Skeletal muscle tissue (tissue), 4 donors: ENCODE measurements around the gene BDH1. TPM values are rescaled to one million over a fixed set of nuclear protein-coding genes. Genes with fewer than 3 reads are reported as not detected.

Experiments
- H3K27ac ChIP-seq: one replicate; pipeline ENCODE4 v1.7.0; 2013; ENCODE audit warnings: mild to moderate bottlenecking, low read depth, low read length, inconsistent platforms
- H3K27me3 ChIP-seq, 3 donors: one replicate each; pipeline ENCODE4 v1.7.0; 2013; ENCODE audit warnings: low read length in 3 of 3; ENCODE audit not compliant: control insufficient read depth in 3 of 3, insufficient read depth in 3 of 3
- H3K36me3 ChIP-seq, 3 donors: one replicate each; pipeline ENCODE4 v1.7.0; 2013; ENCODE audit warnings: low read length in 3 of 3; ENCODE audit not compliant: control insufficient read depth in 3 of 3, insufficient read depth in 3 of 3
- H3K4me1 ChIP-seq, 3 donors: one replicate each; pipeline ENCODE4 v1.7.0; 2013; ENCODE audit warnings: low read length in 3 of 3, mild to moderate bottlenecking in 3 of 3; ENCODE audit not compliant: control insufficient read depth in 3 of 3, insufficient read depth in 3 of 3
- H3K4me3 ChIP-seq, 3 donors: one replicate each; pipeline ENCODE4 v1.7.0; 2013; ENCODE audit warnings: low read length in 3 of 3
- H3K9ac ChIP-seq, 3 donors: one replicate each; pipeline ENCODE4 v1.7.0; 2013; ENCODE audit warnings: low read length in 3 of 3, mild to moderate bottlenecking in 3 of 3, moderate library complexity in 2 of 3, low read depth in 1 of 3
- H3K9me3 ChIP-seq, 3 donors: one replicate each; pipeline ENCODE4 v1.7.0; 2013; ENCODE audit warnings: low read length in 3 of 3; ENCODE audit not compliant: control insufficient read depth in 3 of 3
- total RNA-seq: library from RNA; depleted of rRNA; stranded (reverse); fragments of >200 nt; gene quantifications from one replicate; pipeline ENCODE4 v1.2.3, GENCODE V29; 2014
- donor health status: Osteomylitis.

BDH1 gene
- total RNA-seq, 1 donor from 2014 or later: 2.6 TPM

DNA sequence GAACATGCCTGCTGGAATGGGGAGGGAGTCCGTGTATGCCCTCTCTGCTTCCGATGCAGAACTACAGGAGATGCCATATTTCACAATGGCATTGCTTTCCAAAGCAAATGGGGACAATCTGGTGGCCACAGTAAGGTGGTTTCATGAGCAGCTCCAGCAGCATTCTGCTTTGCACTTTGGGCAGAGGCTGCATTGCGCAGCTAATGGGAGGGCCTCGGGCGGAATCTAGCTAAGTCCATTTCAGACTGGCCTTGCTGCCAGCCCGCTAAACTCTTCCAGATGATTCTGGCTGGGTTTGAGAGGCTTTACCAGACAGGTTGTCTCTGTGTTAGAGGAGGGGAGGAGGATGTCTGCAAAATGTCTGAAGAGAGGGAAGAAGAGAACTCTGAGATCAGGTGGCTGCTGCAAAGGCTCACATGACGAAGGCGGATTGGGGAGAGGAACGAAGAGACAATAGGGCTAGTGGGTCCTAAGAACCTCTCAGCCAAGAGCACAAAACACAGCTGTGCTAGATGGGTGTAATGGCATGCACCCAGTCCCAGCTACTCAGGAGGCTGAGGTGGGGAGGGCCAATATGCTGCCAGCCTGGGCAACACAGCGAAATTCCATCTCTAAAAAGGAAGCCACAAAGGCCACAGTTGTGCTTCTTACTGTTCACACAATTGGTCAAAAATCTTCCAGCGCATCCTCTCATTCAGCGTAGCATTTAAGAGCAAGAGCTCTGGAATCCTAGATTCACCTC lies 63.7 kb downstream of the BDH1 start:
- no peak overlapping the region for H3K27ac ChIP-seq
- no peaks in the 10 kb centered on the region for H3K36me3 ChIP-seq
- no peak overlapping the region for H3K9ac ChIP-seq
- peaks cover 0 to 15% (median 0%) of the 10 kb centered on the region in 3 donors for H3K4me1 ChIP-seq
- no peak overlapping the region for H3K4me3 ChIP-seq
- H3K9me3 ChIP-seq: no peaks in the 10 kb centered on the region
- H3K27me3 ChIP-seq: no peaks in the 10 kb centered on the region

- no peak overlapping the region for H3K4me3 ChIP-seq
- H3K9ac ChIP-seq: no peak overlapping the region
- H3K27ac ChIP-seq: no peak overlapping the region
- H3K27me3 ChIP-seq: no peaks in the 10 kb centered on the region
- no peaks in the 10 kb centered on the region for H3K9me3 ChIP-seq
- H3K4me1 ChIP-seq: peaks cover 0 to 10% (median 0%) of the 10 kb centered on the region in 3 donors
- no peaks in the 10 kb centered on the region for H3K36me3 ChIP-seq
Observed at GRCh38 chr3:197491478-197491877, 64.3 kb downstream of the BDH1 start.

DNA sequence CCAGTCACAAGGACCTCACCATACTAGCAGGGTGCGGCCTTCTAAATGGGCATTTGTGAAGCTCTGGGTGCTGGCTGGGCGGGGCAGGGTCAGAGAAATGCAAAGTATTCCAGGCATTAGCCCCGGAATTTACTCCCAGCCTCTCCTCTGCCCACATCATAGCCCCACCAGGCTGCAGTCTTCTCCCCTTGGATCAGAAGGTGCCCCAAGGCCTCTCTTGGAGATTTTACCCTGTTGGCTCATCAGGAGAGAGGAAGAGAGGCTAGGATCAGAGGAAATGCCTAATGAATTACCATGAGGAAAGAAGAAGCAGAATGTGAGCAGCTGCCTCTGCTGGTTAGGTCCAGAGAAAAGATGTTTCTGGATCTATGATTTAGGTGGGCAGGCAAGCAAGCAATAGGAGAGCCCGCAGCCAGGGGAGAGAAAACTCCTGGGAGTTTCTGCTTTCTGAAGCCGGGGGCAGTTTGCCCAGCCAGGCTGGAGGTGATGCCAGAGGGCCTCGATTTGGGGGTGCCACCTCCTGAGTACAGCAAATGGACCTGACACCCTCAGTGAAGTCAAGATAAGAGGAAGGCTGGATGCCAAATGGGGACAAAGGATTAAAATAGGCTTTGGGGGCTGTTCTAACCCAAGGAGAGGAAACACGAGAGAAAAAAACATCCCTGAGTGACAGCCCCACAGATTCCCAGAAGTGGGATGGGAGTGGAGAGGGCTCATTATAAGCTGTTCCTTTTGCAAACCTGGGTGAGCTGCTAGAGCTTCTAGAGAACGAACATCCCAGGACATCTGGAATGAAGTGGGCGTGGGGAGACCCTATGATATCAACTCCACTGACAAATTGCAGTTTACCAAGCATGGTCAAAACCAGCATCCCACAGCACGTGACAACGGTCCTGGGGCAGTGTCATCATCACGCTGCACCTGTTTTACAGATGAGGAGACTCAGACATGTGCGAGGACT lies 65.4 kb downstream of the BDH1 start:
- Histone ChIP-seq H3K9me3 (no peaks in the 10 kb centered on the region), H3K9ac (no peak overlapping the region), H3K27ac (no peak overlapping the region), H3K4me1 (peaks cover 0 to 4% (median 0%) of the 10 kb centered on the region in 3 donors), H3K4me3 (no peak overlapping the region), H3K36me3 (no peaks in the 10 kb centered on the region), H3K27me3 (no peaks in the 10 kb centered on the region)

- no peak overlapping the region for H3K4me3 ChIP-seq
- no peak overlapping the region for H3K27ac ChIP-seq
- H3K27me3 ChIP-seq: no peaks in the 10 kb centered on the region
- peaks cover 0 to 4% (median 0%) of the 10 kb centered on the region in 3 donors for H3K4me1 ChIP-seq
- H3K36me3 ChIP-seq: no peaks in the 10 kb centered on the region
- no peaks in the 10 kb centered on the region for H3K9me3 ChIP-seq
- H3K9ac ChIP-seq: no peak overlapping the region
Observed at GRCh38 chr3:197487911-197488391, 67.8 kb downstream of the BDH1 start.

- Histone ChIP-seq H3K9ac (no peak overlapping the region), H3K36me3 (no peaks in the 10 kb centered on the region), H3K27ac (no peak overlapping the region), H3K27me3 (no peaks in the 10 kb centered on the region), H3K4me3 (no peak overlapping the region), H3K4me1 (peaks cover 0 to 4% (median 0%) of the 10 kb centered on the region in 3 donors), H3K9me3 (no peaks in the 10 kb centered on the region)
Observed at GRCh38 chr3:197486861-197487260, 68.9 kb downstream of the BDH1 start.

DNA sequence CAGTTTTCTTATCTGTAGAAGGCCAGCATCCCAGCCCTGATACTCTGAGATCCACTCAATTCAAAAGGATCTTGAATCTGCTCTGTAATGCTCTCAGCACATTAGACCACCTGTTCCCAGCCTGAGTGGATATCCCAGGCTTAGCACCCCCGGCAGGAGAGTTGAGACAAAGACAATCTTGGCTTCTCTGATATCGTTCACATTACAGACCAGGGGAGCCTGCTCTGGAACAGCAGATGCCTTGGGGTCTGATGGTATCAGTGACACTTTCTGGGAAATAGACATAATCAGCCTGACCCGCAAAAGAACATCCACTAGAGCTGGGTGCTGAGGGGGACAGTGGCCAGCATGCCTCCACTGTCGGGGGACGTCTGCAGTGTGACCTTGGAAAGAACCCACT lies 70.6 kb downstream of the BDH1 start:
- no peak overlapping the region for H3K4me3 ChIP-seq
- H3K4me1 ChIP-seq: peaks cover 0 to 4% (median 0%) of the 10 kb centered on the region in 3 donors
- H3K9ac ChIP-seq: no peak overlapping the region
- H3K27ac ChIP-seq: no peak overlapping the region
- no peaks in the 10 kb centered on the region for H3K27me3 ChIP-seq
- H3K36me3 ChIP-seq: no peaks in the 10 kb centered on the region
- H3K9me3 ChIP-seq: no peaks in the 10 kb centered on the region

DNA sequence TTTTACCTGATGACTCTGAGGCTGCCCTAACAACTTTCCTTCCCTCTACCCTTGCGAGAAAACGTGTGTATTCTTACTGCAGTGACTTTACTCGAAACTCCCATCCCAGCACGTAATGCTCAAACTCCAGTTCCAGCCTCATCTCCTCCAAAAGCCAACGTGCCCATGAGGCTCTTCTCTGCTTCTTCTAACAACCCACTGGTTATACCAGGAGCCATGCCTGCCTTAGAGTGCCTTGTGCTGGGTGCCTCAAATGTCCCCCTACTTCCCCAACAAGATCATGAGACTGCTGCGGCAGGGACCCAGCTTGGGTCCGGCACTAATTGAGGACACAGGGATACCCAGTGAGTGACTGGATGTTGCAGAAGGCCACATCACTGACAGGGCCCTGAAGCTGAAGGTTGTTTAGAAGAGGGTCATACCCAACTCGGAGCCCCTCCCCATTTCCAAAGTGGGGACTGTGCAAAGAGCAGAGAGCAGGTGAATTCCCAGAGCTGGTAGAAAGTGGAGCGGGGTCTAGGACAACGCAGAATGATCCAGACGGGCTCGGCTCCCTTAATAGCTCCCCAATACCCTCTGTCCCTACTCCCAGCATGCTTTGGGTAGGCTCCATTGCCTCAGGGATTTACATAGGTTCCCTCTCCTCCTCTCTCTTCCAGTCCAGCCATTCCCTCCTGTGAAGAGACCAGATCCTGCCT lies 71.4 kb downstream of the BDH1 start:
- H3K9me3 ChIP-seq: no peaks in the 10 kb centered on the region
- H3K4me1 ChIP-seq: peaks cover 0 to 4% (median 0%) of the 10 kb centered on the region in 3 donors
- no peak overlapping the region for H3K27ac ChIP-seq
- no peaks in the 10 kb centered on the region for H3K27me3 ChIP-seq
- H3K36me3 ChIP-seq: no peaks in the 10 kb centered on the region
- no peak overlapping the region for H3K9ac ChIP-seq
- H3K4me3 ChIP-seq: no peak overlapping the region

GRCh38 chr3:197482001-197482400 lies 73.8 kb downstream of the BDH1 start:
- no peak overlapping the region for H3K9ac ChIP-seq
- no peaks in the 10 kb centered on the region for H3K36me3 ChIP-seq
- no peaks in the 10 kb centered on the region for H3K9me3 ChIP-seq
- no peak overlapping the region for H3K4me3 ChIP-seq
- no peaks in the 10 kb centered on the region for H3K27me3 ChIP-seq
- no peak overlapping the region for H3K27ac ChIP-seq
- no peaks in the 10 kb centered on the region for H3K4me1 ChIP-seq

- Histone ChIP-seq H3K9me3 (no peaks in the 10 kb centered on the region), H3K27ac (no peak overlapping the region), H3K36me3 (no peaks in the 10 kb centered on the region), H3K4me1 (no peaks in the 10 kb centered on the region), H3K4me3 (no peak overlapping the region), H3K9ac (no peak overlapping the region), H3K27me3 (no peaks in the 10 kb centered on the region)
Observed at GRCh38 chr3:197480320-197480719, 75.4 kb downstream of the BDH1 start.
